Mesodermal cell (in vitro differentiated cells): ENCODE data around the gene PDE1A.

ENCODE experiments used
- H3K27ac ChIP-seq: 2 replicates; pipeline ENCODE4 v1.7.0; 2013; ENCODE audit warnings: mild to moderate bottlenecking, low read depth, low read length, moderate library complexity; ENCODE audit not compliant: severe bottlenecking
- H3K36me3 ChIP-seq: 2 replicates; pipeline ENCODE4 v1.7.1; 2013; ENCODE audit warnings: mild to moderate bottlenecking, low read length, moderate library complexity; ENCODE audit not compliant: control insufficient read depth, insufficient read depth
- H3K4me1 ChIP-seq: one replicate; pipeline ENCODE4 v1.7.1; 2013; ENCODE audit warnings: mild to moderate bottlenecking, low read length; ENCODE audit not compliant: insufficient read depth, control insufficient read depth, poor library complexity, severe bottlenecking
- H3K4me3 ChIP-seq: 2 replicates; pipeline ENCODE4 v1.7.0; 2013; ENCODE audit warnings: low read length, control low read depth, mild to moderate bottlenecking; ENCODE audit not compliant: insufficient read depth, poor library complexity, severe bottlenecking; ENCODE audit errors: extremely low read depth
- H3K9me3 ChIP-seq: 2 replicates; pipeline ENCODE4 v1.7.1; 2013; ENCODE audit warnings: mild to moderate bottlenecking, low read length, moderate library complexity; ENCODE audit not compliant: control insufficient read depth
- WGBS, 2 experiments: methylation state at CpG; one replicate each; pipeline ENCODE4 v1.1.5; 2013; ENCODE audit warnings: missing lambda C conversion rate in 2 of 2; ENCODE audit not compliant: insufficient coverage in 2 of 2; 5-methylcytosine and 5-hydroxymethylcytosine counted together

The PDE1A gene

DNA sequence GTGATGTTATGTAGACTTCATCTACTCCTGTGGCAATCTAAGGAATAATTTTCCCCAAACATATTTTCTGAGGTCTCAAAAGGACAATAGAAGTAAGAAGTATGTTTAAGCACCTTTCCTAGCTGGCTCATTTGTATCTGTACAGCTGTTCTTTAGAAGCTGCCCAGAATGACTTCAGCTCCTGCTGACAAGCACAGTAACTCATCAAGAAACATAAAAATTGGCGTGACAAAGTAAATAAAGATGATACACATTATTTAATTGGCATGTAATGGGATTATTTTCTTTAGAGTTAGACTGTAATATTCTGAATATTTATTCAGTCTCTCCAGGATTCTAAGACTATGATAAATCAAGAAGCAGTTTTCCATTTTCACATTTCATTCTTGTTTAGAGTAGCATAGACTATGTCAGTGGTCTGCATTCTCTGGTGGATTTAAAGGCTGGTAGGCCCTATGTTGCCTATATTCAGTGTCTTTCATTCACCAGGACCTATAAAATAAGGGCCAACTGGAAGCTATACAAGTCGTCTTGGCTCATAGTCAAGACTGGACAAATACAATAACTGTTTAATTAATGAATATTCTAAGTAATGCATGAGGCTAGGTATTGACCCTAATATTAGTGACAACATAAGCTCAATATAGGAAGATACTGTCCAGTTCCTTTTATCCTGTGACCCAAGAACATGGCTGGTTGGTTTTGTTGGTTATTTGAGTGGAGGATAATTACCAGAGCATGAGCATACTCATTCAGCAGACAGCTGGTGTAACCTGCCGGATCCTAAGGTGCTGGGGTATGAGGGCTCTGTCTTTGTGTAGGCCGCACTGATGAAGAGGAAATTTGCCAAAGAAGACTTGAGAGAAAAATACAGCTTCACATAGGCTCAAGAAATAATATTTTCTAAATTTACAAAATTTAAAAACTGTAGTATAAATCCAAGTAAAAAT is 107.0 kb downstream of the PDE1A start:
- peaks cover 8% of the 10 kb centered on the region for H3K9me3 ChIP-seq
- no peaks in the 10 kb centered on the region for H3K4me1 ChIP-seq
- no peak overlapping the region for H3K4me3 ChIP-seq
- no CpG with 5 or more reads among the region's 4 CpGs for WGBS, 2 experiments
- H3K36me3 ChIP-seq = no peaks in the 10 kb centered on the region
- no peak overlapping the region for H3K27ac ChIP-seq

DNA sequence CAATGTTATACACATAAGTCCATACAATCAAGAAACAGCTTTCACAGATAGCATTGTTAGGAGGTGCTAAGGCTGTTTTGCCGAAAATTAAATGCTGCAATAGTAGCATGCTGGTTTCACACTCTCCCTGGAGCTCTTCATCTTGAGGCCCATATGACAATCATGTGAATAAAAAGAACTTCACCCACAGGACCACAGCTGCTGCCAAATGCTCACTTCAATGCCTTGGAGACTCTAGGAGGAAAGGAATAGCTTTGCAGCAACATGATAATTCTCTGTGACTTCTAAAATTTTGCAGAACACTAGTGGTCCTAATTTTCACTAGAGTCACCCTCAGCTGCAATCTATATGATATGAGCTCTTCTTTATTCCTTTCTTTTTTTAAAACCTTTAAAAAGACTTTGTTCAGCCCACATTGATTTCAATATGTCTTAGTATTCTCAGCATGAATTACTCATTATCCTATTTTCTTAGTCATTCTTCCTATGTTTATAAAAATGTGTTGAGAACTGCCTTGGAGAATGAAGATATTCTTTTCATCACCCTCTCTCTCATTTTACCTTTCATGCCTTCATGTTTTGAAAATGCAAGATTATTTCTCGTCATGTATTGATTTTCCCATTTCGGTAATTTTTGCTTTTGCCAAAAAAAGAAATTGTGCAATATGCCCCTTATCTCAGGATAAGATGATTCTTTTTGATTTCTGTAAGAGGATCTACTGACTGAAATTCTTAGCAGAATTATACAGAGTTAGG is 108.2 kb downstream of the PDE1A start:
- H3K4me1 ChIP-seq = no peaks in the 10 kb centered on the region
- 86 to 100% methylated on average over 1 of the region's 3 CpGs for WGBS, 2 experiments
- no peaks in the 10 kb centered on the region for H3K36me3 ChIP-seq
- H3K9me3 ChIP-seq = peaks cover 8% of the 10 kb centered on the region
- no peak overlapping the region for H3K27ac ChIP-seq
- H3K4me3 ChIP-seq = no peak overlapping the region

DNA sequence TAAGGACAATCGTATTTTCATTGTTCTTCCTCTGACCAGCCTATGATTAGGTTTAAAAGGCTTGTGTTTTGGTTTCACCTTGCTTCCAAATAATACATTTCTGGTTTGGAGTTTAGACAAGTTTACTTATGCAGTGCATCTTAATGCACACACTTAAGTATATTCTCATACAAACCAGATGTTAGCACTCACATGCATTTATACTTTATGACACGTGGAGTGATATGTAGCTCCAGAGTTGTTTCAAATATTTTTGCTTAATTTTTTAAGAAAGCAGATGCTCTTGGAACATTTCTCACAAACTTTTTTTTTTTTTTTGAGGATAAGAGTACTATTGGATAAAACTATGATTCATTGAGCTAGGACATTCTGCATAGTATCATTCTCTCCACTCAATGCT is 109.9 kb downstream of the PDE1A start:
- H3K4me3 ChIP-seq = no peak overlapping the region
- H3K36me3 ChIP-seq = no peaks in the 10 kb centered on the region
- H3K27ac ChIP-seq = no peak overlapping the region
- no CpG with 5 or more reads among the region's 2 CpGs for WGBS, 2 experiments
- H3K9me3 ChIP-seq = peaks cover 3% of the 10 kb centered on the region
- H3K4me1 ChIP-seq = no peaks in the 10 kb centered on the region

DNA sequence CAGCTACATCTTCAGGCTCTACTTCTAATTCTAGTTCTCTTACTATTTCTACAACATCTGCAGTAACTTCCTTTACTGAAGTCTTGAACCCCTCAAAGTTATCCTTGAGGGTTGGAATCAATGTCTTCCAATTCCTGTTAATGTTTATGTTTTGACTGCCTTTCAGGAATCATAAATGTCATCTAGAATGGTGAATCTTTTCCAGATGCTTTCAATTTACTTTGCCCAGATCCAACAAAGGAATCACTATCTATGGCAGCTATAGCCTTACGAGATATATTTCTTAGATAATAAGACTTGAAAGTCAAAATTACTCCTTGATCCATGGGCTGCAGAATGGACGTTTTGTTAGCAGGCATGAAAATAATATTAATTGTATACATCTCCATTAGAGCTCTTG is 123.9 kb downstream of the PDE1A start:
- Histone ChIP-seq H3K27ac (no peak overlapping the region), H3K4me3 (no peak overlapping the region), H3K9me3 (no peaks in the 10 kb centered on the region), H3K4me1 (no peaks in the 10 kb centered on the region), H3K36me3 (no peaks in the 10 kb centered on the region)
- no CpG with 5 or more reads among the region's 2 CpGs for WGBS, 2 experiments

DNA sequence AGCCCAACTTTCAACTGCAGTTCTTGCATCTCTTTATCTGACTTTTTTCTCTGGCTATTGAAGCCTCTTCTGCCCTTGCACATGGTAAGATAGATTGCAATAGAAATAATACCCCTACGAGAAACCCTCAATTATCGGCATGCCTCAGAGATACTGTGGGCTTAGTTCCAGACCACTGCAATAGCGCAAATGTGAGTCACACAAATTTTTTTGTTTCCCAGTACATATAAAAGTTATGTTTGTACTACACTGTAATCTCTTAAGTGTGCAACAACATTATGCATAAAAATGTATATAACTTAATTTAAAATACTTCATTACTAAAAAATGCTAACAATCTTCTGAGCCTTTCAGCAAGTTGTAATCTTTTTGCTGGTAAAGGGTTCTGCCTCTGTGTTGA is 124.7 kb downstream of the PDE1A start:
- no peaks in the 10 kb centered on the region for H3K4me1 ChIP-seq
- no peaks in the 10 kb centered on the region for H3K36me3 ChIP-seq
- H3K27ac ChIP-seq = no peak overlapping the region
- H3K4me3 ChIP-seq = no peak overlapping the region
- no peaks in the 10 kb centered on the region for H3K9me3 ChIP-seq
- WGBS, 2 experiments = no CpG with 5 or more reads among the region's 3 CpGs

DNA sequence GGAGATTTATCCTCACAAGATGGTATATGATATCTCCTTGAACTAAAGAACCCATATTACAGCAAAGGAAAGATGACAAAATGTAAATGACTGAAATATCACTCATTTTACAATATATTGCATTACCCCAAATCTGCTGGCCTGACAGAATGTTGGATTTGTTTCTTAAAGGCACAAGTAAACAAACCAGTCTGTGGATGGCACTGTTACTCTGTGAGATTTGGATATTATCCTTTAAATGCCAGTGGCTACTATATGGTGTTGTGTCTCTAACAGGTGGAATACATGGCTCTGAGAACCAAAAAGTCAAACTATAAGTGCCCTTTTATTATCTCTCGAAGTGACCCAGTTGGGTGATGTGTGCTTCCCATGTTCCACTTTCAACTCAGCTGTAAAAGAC is 125.7 kb downstream of the PDE1A start:
- H3K27ac ChIP-seq = no peak overlapping the region
- no peaks in the 10 kb centered on the region for H3K36me3 ChIP-seq
- H3K9me3 ChIP-seq = no peaks in the 10 kb centered on the region
- no peak overlapping the region for H3K4me3 ChIP-seq
- no peaks in the 10 kb centered on the region for H3K4me1 ChIP-seq
- 60 to 100% methylated on average over 1 of the region's 1 CpG for WGBS, 2 experiments

DNA sequence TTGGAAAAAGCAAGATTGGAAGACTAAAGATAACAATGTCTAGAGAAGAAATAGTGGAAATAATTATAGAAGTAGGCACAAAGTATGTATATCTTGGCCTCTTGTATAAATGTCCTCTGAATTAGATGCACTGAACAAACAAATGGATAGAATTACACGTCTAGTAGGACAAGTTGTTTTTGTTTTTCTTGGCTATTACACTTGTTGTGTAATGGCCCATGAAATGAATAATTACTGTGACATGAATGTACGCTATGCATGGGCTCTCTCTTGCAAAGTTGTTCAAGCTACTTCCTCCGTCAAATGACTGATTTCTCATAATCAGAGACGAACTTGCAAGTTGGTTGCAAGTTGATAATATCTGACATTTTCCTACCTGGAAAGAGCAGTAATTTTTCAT is 126.2 kb downstream of the PDE1A start:
- no peak overlapping the region for H3K4me3 ChIP-seq
- H3K36me3 ChIP-seq = no peaks in the 10 kb centered on the region
- H3K9me3 ChIP-seq = no peaks in the 10 kb centered on the region
- H3K27ac ChIP-seq = no peak overlapping the region
- H3K4me1 ChIP-seq = no peaks in the 10 kb centered on the region
- 80% methylated on average over 4 of the region's 4 CpGs; no CpG with 5 or more reads in 1 of the 2 experiments for WGBS, 2 experiments

DNA sequence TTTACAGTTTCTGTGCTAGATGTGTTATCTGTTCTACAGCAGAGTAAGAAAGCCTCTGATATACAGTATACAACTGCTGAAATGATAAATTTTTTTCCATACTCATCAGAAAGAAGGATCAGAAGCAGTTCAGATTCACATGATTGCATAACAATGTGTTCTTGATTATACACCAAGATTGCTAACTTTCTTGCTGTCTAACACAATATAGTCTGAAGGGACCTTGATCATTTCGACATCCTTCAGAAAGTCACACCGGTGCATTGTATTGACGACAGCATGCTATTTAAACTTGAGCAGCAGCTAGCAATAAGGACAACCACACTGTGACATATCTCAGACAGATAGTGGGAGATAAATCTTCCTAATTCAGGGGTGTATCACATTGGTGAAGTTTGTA is 127.2 kb downstream of the PDE1A start:
- Histone ChIP-seq H3K4me3 (no peak overlapping the region), H3K4me1 (no peaks in the 10 kb centered on the region), H3K9me3 (no peaks in the 10 kb centered on the region), H3K36me3 (no peaks in the 10 kb centered on the region), H3K27ac (no peak overlapping the region)
- WGBS, 2 experiments = 95 to 100% methylated on average over 3 of the region's 3 CpGs

DNA sequence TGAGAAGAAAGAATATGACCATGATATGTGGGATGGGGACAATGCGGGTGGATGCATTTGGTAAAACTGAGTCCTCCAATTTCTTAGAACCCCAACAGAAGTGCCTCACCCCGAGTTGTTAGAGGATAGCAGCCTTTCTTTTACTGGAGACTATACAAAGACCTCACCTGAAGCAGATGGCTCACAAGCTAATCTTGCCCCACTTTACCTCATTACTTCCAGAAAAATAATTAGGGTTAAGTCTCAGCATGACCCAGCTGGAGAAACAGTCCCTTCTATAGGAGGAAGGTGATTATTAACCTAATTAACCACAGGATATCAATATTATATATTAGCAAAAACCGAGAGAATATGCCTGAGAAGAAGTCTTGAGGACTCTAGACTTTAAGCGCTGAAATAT is 128.4 kb downstream of the PDE1A start:
- Histone ChIP-seq H3K4me1 (no peaks in the 10 kb centered on the region), H3K9me3 (no peaks in the 10 kb centered on the region), H3K36me3 (no peaks in the 10 kb centered on the region), H3K4me3 (no peak overlapping the region), H3K27ac (no peak overlapping the region)
- WGBS, 2 experiments = 78% methylated on average over 2 of the region's 4 CpGs; no CpG with 5 or more reads in 1 of the 2 experiments

DNA sequence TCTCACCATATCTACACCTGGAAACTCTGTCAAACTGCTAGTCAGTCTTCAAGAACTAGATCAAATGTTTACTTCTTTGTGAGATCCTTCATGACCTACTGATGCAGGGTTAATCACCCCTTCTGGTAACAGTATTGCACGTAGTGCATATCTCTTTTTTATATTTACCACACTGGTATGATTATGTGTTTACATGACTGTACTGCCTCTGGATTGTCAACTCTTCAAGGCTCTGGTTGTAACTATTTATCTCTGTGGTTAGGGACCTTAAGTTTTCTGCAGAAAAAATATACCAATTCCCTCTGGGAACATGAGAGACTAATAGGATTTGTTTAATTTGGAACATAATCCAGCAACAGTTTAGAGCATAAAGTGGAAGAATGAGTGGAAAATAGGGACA is 135.5 kb downstream of the PDE1A start:
- H3K4me3 ChIP-seq = no peak overlapping the region
- no peak overlapping the region for H3K27ac ChIP-seq
- no CpG with 5 or more reads among the region's 1 CpG for WGBS, 2 experiments
- no peaks in the 10 kb centered on the region for H3K36me3 ChIP-seq
- H3K4me1 ChIP-seq = no peaks in the 10 kb centered on the region
- H3K9me3 ChIP-seq = no peaks in the 10 kb centered on the region

DNA sequence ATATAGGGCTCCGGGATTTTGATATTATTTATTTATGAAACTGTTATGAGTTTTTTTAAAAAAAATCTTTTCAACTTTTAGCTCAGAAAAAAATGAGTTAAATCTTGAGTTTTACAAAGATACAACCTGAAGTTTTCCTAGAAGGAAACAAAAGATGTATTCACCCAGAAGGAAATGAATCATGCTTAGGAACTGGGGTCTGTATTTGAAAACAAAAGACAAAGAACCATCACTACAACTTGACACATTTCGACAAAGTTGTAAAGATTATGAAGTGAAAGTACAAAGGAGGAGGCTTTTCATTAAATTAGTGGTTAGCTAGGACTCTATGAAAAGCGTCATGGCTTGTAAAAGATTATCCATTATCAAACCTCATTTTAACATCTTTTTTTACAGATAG is 143.3 kb downstream of the PDE1A start:
- Histone ChIP-seq H3K4me3 (no peak overlapping the region), H3K9me3 (no peaks in the 10 kb centered on the region)

More for the DNA sequence above, 143.3 kb downstream of the PDE1A start:
- WGBS, 2 experiments = no CpG with 5 or more reads among the region's 3 CpGs
- Histone ChIP-seq H3K36me3 (no peaks in the 10 kb centered on the region), H3K27ac (no peak overlapping the region), H3K4me1 (no peaks in the 10 kb centered on the region)
